ENCODE results near the gene TRIP4.

DNA sequence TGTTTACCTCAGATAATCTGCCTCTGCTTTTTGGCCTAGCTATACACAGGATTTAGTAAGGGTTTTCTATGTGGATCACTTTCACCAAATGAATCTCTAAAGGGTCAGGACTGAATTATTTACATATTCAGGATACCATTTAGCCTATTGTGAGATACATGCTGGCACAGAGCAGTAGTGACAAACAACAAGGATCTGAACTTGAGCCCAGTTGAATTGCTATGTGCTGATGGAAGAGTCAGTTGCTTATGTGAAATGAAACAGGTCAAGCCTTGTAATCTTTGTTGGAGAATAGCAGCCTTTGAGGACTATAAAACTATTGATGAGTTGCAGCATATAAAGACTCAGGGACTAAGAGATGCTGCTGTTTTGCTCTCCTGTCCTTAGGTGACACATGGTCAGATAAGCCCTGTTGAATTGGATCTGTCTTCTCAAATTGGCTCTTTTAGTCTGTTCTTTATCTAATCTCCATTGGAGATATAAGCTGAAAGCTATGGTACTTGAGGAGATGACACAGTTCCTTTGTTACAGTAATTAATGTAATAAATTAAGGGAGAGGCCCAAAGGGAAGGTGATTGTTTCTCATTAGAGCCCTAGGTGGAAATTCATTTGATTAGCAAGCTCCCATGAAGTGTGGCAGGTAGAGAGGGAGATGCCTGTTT is 103.1 kb downstream of the TRIP4 start:
- TF ChIP-seq, protein P1, sequence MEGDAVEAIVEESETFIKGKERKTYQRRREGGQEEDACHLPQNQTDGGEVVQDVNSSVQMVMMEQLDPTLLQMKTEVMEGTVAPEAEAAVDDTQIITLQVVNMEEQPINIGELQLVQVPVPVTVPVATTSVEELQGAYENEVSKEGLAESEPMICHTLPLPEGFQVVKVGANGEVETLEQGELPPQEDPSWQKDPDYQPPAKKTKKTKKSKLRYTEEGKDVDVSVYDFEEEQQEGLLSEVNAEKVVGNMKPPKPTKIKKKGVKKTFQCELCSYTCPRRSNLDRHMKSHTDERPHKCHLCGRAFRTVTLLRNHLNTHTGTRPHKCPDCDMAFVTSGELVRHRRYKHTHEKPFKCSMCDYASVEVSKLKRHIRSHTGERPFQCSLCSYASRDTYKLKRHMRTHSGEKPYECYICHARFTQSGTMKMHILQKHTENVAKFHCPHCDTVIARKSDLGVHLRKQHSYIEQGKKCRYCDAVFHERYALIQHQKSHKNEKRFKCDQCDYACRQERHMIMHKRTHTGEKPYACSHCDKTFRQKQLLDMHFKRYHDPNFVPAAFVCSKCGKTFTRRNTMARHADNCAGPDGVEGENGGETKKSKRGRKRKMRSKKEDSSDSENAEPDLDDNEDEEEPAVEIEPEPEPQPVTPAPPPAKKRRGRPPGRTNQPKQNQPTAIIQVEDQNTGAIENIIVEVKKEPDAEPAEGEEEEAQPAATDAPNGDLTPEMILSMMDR (IDR thresholded peaks at IDR 0.05) = no peak
- TF ChIP-seq ZFX (IDR thresholded peaks at IDR 0.05; ENCODE audit: borderline replicate concordance) = no peak
